ENCODE measurements around the gene PTGS1.
"Not testable (repeated sequence)": the region's sequence is repeated elsewhere in the genome, so short reads cannot be mapped to it uniquely, and the experiment has no call there.

The PTGS1 gene

DNA sequence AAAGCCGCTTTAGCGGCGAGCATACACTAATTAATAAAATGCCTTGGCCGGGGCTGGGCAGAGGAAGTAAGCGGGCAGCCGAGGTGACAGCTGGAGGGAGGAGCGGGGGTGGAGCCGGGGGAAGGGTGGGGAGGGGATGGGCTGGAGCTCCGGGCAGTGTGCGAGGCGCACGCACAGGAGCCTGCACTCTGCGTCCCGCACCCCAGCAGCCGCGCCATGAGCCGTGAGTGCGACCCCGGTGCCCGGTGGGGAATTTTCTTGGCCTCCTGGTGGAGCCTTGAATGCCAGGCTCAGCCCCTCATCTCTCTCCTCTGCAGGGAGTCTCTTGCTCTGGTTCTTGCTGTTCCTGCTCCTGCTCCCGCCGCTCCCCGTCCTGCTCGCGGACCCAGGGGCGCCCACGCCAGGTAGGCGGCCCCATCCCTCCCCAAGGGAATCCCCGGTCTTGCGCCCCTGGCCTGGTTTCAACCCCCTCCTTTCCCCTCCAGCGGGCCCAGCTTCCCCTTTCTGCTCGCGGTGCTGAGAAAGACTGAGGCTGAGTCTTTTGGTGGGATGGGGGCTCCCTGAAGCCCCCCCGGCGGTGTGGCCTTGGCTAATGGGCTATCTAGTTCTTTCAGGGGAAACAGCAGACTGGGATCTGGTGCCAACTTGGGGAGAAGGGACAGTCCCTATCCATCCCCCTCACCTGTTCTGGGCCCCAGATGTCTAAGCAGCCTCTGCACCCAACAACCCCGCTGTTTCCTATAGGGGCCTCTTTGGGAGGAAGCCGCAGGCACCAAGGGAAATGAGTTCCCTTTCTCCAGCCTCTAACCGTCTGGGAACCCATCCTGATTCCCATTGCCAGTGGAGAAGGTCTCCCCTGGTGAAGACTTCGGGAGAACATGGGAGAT, at the start of gene PTGS1:
TSS of gene PTGS1 (plus strand) at position 156 of the 887 bp plus-strand sequence. CDS start at position 217, 61 bp downstream.
- DNase-seq = no peak

GRCh38 chr9:122322553-122322952, 48.3 kb upstream of the PTGS1 start:
- DNase-seq = no peak

DNA sequence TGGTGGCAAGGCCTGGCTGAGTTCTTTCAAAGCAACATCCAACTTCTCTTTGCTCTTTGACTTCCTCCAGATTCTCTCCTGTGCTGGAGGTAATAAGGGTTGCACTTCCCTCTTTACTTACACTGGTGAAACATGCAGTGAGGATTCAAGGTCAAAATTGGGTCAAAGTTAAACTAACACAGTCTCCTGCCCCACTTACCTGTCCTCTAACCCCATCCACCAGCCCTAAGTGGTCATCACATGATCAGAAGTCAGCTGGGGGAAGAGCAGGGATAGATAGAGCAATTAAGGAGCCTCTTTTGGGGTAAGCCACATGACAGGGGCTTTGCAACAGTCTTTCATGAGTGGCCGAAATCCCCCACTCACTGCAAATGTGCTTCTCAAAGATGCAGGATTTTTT, 46.2 kb upstream of the PTGS1 start:
- not testable (repeated sequence) for DNase-seq

GRCh38 chr9:122325124-122325523, 45.7 kb upstream of the PTGS1 start:
- no peak for DNase-seq

DNA sequence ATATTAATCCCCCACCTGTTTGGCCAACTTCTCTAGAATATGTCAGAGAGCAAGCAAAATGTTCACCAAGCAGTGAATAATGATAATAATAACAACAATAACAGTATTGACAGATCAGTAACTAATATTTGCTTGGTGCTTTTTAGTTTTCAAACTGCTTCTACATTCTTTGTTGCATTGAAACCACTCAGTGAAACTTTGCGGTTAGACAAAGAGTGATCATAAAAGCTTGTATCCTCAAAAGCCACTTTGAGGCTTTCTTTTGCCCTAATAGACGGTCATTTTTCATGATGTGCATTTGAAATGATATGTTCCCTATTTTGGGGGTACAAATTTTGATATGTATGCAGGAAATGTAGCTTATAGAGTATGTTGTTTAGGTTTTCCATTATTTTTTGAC, 43.6 kb upstream of the PTGS1 start:
- DNase-seq = no peak

GRCh38 chr9:122329597-122329996, 41.2 kb upstream of the PTGS1 start:
- no peak for DNase-seq

DNA sequence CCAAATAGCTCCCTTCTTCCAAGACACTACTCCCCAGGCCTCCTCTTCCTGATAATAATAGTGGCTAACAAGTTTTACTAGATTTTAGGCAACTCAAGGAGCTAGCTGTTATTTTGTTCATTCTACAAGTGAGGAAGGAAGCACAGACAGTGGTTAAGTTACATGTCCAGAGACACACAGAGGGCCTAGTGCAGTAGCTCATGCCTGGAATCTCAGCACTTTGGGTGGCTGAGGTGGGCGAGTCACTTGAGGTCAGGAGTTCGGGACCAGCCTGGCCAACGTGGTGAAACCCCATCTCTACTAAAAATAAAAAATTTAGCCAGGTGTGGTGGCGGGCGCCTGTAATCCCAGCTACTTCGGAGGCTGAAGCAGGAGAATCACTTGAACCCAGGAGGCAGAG, 40.4 kb upstream of the PTGS1 start:
- not testable (repeated sequence) for DNase-seq

- no peak for DNase-seq
Observed at GRCh38 chr9:122331523-122331927, 39.3 kb upstream of the PTGS1 start.

- no peak for DNase-seq
Observed at GRCh38 chr9:122332083-122332482, 38.7 kb upstream of the PTGS1 start.

DNA sequence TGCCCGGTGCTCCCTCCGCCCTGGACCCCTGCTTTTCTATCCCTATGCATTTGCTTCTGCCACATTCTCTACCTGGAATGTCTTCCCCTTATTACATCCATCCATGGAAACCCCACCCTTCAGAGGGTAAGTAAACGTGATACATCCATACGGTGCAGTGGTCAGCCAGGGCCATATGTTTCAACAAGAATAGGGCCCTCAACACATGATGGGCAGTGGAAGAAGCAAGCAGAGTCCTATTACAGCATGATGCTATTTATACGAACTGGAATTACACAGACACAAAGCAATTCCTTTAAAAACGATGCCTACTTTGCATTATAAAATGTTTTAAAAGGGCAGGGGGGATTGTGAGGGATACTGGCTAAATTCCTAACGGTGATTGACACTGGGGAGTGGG, 38.2 kb upstream of the PTGS1 start:
- DNase-seq = no peak

DNA sequence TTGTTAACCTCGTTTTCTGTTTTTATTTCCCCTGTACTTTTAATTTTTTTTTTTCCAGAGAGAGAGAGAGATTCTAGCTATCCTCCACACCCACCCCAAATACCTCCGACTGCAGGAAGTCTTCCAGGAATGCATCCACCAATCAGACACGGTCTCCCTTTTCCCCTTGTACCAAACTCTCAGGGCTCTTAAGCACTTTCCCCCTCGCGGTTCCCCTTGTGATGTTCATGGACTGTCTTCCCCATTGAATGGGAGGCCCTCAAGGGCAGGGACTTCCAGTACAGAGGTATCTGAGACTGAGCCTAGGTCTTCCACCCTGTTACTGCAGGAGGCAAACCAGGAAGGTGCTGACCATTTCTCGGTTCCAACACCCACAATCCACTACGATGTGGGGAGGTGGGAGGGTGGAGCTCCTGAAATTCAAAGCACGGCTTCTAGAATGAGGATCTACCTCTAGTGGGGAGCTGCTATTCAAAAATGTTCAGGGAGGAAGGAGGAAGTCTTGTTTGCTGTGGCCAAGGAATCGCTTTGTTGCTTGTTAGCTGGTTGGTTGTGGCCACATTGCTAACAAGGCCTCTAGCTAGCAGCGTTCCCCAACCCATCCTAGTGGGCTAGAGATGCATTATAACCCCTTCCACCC, 37.5 kb upstream of the PTGS1 start:
- DNase-seq = no peak

DNA sequence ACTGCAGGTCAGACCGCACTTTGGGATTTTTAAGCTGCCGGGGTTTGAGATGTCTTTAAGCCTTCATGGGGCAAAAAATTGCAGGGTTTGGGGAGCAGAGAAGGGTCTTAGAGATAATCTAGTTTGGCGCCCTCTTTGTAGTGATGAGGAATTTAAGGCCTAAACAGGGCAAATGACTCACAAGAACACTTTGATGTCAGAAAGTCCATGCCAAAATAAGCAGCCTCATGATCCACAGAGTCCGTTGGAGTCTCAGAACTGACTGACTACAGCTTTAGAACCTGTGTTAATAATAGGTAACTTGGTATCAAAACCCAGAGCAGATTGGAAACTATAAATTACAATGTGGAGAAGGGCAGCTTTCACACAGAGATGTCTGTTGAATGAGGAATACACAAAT, 35.9 kb upstream of the PTGS1 start:
- DNase-seq = no peak

GRCh38 chr9:122336189-122336588, 34.6 kb upstream of the PTGS1 start:
- no peak for DNase-seq

GRCh38 chr9:122336866-122337555, 33.8 kb upstream of the PTGS1 start:
- DNase-seq = no peak

DNA sequence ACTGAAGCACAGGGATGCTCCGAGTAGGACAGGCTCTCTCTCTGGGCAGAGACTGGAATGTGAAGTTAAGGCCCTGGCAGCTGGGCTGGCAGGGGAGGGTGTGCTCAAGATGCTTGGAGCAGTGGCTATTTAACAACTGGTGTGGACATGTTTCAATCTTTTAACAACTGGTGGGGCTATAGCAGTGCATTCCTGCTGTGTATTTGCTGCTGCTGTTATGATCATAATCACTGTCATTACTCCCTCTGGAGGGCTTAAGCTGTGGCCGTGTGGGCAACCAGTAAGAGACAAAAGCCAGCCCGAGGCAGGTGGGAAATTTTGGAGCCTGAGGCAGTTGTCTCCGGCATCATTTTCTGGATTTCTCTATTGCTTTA, 33.3 kb upstream of the PTGS1 start:
- DNase-seq = no peak

DNA sequence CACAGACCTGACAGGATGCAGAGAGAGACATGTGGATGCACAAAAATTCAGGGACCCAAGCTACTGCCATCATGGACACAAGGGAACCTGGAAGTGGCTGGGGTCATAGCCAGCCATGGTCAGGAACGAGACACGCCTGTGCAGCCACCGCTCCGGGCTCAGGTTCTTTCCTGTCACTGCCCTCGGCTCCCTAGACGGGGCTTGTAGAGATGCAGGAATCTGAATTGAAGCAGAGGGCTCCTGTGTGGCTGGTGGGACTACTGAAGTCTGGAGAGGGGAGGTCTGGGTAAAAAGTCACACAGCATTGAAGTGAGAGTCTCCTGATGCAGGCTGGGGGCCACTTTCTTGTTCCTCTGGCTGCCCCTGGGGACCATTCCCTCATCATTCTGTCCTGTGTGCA, 32.3 kb upstream of the PTGS1 start:
- no peak for DNase-seq

GRCh38 chr9:122338994-122339393, 31.8 kb upstream of the PTGS1 start:
- DNase-seq = no peak

- DNase-seq = no peak
Observed at GRCh38 chr9:122339579-122339978, 31.2 kb upstream of the PTGS1 start.

- no peak for DNase-seq
Observed at GRCh38 chr9:122340161-122340560, 30.7 kb upstream of the PTGS1 start.

DNA sequence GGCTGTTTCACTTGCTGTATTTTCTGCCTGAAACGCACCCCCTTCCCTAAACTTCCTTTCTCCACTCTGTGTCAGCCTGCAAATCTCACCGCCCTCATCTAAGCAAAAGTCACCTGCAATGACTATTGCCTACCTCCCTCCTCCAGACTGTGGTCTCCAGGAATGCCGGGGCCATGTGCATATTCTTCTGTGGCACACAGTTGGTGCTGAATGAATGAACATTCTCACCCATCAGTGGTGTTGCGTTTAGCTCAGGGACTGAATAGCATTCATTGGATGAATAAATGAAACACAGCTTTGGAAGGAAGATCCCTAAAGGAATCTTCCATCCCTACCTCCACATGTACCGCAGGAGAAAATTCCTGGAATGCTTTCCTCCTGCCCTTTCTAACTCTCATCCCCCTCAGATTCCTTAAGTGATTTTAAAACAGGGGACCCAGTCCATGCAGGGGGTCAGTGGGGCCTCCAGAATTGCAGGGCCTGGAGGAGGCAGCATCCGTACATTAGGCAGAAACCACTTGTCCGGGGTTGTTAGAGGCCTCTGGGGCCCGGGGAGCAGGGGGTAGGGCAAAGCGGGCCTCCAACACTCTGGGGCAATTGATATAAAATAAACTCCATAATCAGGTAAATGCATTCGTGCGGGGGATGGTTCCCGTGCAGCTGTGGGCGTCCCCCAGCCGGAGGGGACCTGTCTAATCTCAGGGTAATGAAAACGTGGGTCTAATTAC, 28.3 kb upstream of the PTGS1 start:
- DNase-seq = no peak

- peak; percentile 57 for DNase-seq
Observed at GRCh38 chr9:122346478-122347347, 24.1 kb upstream of the PTGS1 start.
